Kidney tubule cell (primary cell): ENCODE results near the gene KCNT1.
A peak's percentile ranks its signal among the peaks of the same experiment; 100 is the strongest.

Source experiments
- DNase-seq: peaks from one replicate; pipeline ENCODE4 v3.0.0-alpha.2; 2018; ENCODE audit warnings: low spot score

Gene KCNT1

DNA sequence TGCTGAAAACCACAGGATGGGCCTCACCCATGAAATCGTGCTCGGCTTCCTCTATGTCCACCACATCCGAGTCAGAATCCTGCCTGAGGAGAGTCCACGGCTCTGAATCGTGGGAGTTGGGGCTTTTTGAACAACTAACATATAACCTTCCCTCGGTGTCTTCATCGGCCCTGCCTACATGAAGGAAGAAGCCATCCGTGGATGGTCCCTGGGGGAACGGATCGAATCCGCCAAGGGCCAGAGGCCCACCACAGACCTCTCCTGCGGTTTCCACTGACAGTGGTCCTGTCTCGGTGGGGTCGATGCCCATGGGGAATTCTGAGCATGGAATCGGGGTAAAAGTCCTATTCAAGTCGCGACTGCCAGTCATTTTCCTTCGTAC is 120.4 kb downstream of the KCNT1 start:
- DNase-seq: no peak

- DNase-seq: no peak
Observed at GRCh38 chr9:135823036-135823435, 121.1 kb downstream of the KCNT1 start.

GRCh38 chr9:135825435-135826187 is 123.6 kb downstream of the KCNT1 start:
- no peak for DNase-seq

- DNase-seq: no peak
Observed at GRCh38 chr9:135826188-135826545, 124.2 kb downstream of the KCNT1 start.

- DNase-seq: no peak
Observed at GRCh38 chr9:135827301-135827700, 125.3 kb downstream of the KCNT1 start.

- no peak for DNase-seq
Observed at GRCh38 chr9:135827866-135828580, 126.0 kb downstream of the KCNT1 start.

DNA sequence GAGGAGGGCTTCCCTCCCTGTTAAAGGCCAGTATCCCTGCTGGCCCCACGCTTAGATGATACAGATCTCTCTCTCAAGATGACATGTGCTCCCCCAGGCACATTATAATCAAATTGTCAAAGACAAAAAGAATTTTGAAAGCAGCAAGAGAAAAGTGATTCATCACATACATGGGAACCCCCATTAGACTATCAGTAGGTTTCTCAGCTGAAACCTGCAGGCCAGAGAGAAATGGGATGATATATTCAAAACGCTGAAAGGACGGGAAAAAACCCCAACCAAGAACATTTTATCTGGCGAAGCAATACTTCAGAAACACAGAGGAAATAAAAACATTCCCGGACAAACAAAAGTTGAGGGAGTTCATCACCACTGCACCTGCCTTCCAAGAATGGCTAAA is 126.7 kb downstream of the KCNT1 start:
- no peak for DNase-seq

- no peak for DNase-seq
Observed at GRCh38 chr9:135830496-135830895, 128.5 kb downstream of the KCNT1 start.

GRCh38 chr9:135833864-135834263 is 131.9 kb downstream of the KCNT1 start:
- no peak for DNase-seq

DNA sequence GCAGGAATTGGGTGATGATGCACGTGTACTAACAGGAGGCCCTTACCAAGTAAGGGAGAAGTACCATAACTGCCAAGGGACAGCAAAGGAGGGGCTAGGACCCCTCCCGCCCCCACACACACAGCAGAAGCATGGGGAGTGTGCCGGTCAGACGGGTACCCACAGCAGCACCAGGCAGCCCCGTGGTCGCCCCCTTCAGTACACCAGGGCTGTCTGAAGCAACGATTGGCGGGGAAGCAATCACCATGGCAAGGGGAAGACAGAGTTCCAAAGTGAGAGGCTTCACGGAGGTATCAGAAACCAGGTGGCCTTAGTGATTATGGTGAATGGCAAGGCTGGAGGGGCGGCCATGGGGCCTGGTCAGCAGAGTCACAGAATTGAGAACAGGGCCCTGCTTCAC is 133.1 kb downstream of the KCNT1 start:
- no peak for DNase-seq

DNA sequence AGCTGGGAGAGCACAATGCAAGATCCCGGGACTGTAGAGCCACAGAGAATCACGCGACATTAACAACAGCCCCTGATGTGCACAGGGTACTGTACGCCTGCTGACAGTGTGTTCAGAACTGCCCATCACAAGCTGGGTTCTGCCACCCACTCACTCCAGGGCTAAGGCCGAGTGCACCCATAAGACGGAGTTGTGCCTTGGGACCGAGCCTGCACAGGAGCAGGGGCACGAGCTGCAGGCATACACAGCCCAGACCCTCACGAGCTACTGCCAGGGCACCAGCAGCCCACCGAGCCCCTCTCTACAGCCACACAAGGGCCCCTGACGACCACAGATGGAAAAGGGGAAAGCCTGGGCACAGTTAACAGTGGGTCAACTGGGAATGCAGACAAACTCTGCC is 137.5 kb downstream of the KCNT1 start:
- DNase-seq: no peak

DNA sequence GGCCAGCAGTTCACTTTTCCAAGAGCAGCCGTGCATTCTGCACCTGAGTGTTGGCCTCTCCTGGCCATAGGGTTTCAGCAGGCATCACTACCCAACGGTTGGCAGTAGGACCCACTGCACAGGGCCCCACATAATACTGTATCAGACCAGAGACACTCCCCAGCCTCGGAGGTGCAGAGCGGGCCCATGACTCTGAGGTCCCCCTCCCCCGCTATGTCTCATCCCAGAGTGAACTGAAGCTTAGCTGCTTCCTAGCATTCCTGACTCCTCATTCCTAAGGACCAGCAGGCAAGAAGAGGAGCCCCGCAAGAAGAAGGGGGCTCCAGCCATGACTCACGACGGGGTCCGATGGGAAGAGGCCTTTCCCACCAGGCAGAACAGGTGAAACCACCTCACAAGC is 138.1 kb downstream of the KCNT1 start:
- DNase-seq: peak; percentile 17

DNA sequence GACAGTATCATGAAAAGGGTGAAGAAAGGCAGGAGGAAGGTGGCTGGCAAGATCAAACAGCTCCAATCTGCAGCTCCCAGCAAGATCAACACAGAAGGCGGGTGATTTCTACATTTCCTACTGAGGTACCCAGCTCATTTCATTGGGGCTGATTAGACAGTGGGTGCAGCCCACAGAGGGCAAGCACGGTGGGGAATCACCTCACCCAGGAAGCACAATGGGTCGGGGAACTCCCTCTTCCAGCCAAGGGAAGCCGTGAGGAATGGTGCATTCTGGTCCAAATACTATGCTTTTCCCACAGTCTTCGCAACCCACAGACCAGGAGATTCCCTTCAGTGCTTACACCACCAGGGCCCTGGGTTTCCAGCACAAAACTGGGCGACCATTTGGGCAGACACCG is 138.6 kb downstream of the KCNT1 start:
- no peak for DNase-seq
